ENCODE data around the gene PRR35.
A peak's percentile ranks its signal among the peaks of the same experiment; 100 is the strongest.

PRR35 gene

DNA sequence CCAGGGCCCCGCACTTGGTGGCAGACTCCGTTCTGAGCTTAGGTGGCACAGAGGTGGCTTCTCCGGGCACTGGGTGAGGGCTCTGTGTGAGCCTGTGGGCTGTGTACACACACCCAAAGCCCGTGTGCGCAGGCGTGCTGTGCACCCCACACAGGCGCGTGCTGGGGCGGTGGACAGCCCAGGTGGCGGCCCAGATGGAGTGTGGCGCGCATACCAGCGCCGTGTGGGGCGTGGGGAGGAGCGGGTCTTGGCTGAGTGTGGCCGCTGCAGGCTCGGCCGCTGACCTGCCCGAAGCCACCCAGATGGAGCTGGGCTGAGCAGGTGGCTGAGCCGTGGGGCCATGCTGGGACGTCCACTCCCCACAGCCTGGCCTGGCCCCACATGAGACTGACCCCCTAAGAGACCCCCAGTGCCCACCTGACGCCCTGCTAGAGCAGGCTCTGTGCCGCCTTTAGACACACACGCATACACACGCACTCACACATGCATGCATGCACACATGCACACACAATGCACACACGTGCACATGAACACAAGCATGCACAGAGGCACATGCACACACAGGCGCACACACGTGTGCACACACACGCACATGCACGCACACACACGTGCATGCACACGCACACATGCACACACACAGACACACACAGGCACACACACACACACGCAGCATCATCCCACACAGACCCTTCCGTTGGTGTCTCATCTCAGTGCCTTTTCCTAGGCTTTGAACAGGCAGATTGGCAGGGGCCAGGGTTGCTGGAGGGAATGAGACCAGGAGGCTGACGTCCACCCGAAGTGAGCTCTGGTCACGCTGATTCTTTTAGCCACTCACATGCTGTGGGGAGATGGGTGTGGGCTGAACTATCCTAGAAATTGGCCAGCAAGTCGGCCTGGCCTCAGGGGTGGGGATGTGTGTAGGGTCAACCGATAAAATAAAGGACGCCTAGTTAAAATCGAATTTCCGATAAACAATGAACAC lies 2.1 kb downstream of the PRR35 start:
- no peak for DNase-seq (ENCODE audit: low read depth in 2 of 3, low spot score in 2 of 3)

DNA sequence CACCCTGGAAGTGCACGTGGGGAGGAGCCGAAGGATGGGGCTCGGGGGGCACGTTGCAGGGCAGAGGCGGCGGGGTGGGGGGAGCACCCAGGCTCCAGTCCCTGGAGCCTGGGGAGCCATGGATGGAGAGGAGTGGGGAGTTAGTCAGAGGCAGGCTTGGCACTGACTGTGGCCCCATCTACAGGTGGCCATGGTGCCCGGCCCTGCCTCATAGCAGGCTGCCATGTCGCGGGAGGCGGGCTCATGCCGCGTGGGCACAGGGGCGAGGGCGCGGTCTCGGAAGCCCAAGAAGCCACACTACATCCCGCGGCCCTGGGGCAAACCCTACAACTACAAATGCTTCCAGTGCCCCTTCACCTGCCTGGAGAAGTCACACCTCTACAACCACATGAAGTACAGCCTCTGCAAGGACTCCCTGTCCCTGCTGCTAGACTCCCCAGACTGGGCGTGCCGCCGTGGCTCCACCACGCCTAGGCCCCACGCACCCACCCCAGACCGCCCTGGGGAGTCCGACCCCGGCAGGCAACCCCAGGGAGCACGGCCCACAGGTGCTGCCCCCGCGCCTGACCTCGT lies 3.0 kb downstream of the PRR35 start:
- no peak for DNase-seq (ENCODE audit: low read depth in 2 of 3, low spot score in 2 of 3)

DNA sequence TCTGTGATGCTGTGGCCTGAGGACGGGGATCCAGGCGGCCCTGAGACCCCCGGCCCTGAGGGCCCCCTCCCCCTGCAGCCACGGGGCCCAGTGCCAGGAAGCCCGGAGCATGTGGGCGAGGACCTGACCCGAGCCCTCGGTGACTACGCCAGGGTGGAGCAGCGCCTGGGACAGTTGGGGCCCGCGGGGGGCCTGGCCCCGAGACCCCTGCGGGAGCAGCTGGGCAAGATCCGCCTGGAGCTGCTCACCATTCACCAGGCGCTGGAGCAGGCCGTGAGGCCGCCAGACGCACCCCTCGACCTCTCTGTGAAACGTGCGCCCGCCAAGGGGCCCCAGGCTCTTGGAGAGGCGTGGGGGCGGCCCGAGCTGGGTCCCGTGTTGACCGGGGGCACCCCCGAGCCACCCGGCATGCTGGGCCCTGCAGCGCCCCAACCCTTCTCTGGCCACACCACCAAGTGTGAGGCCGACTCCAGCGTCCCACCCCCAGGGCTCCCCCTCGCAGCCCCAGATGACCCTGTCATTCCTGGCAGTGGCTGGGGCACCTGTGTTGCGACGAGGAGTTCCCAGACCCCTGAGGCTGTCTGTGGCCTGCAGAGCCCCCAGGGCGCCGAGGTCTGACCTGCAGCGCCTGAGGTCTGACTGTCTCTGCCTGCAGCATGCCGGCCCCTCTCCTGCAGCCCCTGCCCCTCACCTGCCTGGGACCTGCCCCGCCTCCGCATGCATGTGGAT lies 4.7 kb downstream of the PRR35 start:
- no peak for DNase-seq (ENCODE audit: low read depth in 2 of 3, low spot score in 2 of 3)

DNA sequence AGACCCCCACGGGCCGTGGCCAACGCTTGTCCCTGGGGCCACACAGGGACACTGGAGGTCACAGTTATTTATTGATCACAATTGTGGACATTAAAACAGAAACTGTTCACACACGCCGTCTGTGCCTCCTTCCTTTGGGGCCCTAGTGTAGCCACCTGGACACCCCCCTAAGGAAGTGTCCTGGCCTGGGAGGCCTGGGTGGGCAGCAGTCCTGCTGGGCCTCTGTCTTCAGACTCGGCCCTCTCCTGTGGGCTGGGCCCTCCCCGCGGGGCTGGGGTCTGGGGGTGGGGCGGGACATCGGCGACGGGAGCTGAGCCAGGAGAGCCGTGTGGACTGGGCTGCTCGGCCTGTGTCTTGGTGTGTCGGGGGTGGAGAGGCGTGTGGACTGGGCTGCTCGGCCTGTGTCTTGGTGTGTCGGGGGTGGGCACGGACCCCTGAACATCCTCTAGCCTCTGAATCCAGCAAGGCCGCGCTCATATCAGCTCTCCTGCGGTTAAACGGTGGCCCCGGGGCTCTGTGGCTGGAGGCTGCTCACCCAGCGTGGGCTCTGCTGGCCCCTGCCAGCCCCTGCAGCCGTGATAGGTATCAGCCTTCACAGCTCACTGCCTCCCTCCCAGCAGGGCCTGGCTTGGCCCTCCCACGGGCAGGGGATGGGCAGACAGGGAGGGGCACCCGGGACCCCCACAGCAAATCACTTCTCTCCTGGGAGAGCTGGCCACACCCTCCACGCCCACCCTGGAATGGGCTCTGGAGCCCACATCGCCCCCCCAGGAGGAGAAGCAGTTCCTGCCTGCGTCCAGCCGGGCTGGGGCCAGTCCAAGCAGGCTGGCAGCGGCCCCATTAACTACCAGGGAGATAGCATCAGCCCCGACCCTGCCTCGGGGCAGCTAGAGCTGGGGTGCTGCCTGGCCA lies 5.5 kb downstream of the PRR35 start:
- DNase-seq (ENCODE audit: low read depth in 2 of 3, low spot score in 2 of 3): no peak

DNA sequence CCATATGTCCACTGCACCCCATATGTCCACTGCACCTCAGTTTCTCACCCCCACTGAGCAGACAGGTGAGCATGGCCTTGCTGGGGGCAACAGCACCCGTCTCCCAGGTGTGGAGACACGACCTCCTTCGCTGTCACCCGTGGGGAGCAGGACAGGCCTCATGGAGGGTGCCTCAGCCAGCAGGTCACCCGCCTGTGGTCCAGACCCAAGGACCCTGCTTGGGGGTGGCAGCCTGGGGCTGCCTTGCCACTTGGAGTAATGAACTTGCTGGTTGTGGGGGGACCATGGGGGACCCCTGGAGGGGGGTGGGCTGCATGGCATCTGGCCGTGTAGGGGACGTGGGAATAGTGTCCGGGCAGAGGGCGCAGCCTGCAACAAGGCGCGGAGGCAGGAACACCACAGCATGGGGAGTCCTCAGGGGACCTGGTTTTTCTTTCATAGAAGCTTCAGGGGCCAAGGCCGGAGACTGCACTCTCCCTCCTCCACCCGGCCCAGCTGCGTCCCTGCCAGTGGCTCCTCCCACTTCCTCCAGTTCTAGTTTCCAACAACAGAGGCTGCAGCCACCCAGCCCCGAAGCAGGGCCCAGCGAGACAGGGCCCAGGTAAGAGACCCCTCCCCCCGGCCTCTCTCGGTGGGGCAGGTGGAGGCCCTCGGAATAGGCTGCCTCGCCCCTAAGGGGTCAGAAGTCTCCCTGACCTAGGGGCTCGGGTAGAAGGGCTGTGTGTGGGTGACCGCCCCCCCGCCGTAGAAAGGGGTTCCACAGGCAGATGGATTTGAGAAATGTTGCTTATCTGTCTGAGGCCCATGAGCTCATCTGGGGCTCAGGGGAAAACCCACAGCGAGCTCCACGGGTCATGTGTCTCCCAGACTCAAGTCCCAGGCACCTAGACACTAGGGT lies 6.5 kb downstream of the PRR35 start, which contains the start of gene NHLRC4:
TSS of gene NHLRC4 (plus strand) at position 531 of the 898 bp plus-strand sequence. CDS start 1,043 bp downstream, outside the sequence.
- no peak for DNase-seq (ENCODE audit: low read depth in 2 of 3, low spot score in 2 of 3)

DNA sequence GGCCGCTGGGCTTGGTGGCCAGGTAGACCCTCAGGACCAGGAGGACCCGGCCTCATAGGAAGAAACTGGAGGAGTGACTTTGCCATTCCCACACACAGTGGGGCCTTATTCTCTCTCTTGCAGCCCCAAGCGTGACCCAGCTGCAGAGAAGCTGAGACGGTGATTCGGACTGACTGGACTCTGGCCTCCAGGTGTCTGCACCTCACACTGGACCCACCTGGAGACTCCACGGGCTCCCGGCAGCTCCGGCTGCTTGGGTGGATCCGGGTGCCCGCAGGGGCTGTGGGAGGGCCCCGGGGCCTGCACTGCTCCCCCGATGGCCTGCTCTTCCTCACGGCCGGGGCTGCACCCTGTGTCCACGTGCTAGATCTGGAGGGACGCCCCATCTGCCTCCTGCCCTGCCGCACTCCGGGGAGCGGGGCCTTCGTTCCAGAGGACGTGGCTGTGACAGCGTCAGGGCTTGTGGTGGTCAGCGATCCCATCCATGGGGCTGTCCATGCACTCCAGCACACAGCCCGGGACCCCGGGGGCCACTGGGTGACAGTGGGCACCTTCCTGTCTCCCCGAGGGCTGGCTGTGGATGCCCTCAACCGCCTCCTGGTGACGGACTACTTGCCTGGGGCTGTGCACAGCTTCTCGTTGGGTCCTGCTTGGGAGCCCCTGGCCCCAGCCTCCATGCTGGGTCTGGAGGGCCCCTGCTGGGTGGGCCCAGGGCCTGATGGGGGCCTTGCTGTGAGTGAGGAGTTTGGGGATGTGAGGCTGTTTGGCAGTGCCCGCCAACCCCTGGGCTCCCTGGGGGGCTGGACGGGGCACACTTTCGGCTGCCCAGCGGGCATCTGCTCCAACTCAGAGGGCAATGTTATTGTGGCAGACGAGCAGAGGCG lies 7.4 kb downstream of the PRR35 start:
- no peak for DNase-seq (ENCODE audit: low read depth in 2 of 3, low spot score in 2 of 3)

DNA sequence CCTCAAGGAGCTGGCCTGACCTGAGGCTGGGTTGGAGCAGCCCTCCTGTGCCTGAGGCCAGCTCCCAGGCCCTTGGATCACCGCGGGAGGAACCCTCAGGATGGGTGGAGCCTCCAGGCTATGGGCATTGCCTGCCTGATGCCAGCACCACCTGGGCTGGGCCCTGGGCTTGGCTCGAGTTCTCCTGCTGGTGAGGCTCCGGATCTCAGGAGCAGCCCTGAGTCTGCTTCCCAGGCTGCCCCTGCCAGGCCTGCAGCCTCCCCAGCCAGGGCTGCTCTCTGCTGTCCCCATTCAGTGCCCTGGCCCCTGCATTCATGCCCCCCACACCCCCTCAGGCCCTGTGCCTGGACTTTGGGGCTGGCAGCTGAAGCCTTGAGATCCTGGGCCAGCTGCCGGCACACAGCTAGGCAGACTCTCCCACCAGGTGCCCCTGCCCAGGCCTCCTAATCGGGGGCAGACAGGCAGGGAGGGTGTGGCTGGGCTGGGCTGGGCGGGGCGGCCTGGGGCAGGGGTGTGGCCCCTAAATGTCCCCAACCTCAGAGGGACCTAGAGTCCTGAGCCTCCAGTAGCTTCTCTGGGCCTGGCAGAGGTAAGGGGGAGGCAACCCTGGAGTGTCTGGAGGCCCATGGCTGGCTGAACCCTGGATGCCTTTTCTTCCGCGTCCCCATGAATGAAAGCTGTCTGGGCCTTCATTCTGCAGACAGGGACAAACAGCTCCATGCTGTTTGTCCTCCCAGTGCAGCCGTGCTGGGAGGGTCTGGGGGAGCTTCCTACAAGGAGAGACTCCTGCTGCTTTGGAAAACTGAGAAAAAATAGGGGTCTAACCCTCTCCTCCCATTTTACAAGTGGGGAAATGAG lies 8.4 kb downstream of the PRR35 start:
- no peak for DNase-seq (ENCODE audit: low read depth in 2 of 3, low spot score in 2 of 3)

DNA sequence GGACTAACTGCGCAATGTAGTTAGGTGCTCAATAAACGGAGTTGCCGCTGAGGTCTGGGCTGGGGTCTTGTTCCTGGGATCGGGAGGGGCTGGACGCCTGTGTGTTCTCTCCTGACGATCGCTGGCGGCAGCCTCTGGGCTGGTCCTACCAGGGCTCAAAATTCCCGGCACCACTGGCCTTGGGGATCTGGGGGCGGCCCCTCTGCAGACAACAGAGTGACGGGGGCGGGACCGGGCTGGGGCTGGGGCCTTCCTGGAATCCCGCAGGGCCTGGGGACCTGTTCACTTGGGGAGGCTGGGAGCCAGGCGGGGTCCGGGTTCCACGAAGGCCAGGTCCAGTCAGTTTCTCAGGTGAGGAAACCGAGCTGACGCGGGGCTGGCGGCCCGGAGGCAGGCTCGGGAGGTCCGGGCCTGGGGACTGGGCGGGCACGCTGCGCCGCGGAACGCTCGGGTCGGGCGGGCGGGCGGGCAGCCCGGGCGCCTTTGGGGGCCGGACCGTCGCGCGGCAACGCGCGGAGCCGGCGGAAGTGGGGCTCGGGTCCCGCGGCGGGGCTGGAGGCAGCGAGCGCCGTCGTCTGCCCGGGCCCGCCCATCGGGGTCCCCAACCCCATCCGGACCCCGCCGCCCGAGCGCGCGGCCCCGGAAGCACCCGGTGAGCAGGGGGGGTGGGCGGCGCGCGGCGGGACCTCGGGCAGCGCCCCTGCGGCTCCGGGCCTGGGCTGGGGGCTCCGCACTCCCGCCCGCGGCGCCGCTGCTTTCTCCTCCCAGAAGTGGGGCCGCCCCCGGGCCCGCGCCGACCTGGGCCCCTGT lies 9.5 kb downstream of the PRR35 start, which contains the start of gene PIGQ:
TSS of gene PIGQ (plus strand) at position 524 of the 810 bp plus-strand sequence. CDS start 4,107 bp downstream, outside the sequence.
- peak; percentile 47 to 57 (median 48) for DNase-seq (ENCODE audit: low read depth in 2 of 3, low spot score in 2 of 3)

DNA sequence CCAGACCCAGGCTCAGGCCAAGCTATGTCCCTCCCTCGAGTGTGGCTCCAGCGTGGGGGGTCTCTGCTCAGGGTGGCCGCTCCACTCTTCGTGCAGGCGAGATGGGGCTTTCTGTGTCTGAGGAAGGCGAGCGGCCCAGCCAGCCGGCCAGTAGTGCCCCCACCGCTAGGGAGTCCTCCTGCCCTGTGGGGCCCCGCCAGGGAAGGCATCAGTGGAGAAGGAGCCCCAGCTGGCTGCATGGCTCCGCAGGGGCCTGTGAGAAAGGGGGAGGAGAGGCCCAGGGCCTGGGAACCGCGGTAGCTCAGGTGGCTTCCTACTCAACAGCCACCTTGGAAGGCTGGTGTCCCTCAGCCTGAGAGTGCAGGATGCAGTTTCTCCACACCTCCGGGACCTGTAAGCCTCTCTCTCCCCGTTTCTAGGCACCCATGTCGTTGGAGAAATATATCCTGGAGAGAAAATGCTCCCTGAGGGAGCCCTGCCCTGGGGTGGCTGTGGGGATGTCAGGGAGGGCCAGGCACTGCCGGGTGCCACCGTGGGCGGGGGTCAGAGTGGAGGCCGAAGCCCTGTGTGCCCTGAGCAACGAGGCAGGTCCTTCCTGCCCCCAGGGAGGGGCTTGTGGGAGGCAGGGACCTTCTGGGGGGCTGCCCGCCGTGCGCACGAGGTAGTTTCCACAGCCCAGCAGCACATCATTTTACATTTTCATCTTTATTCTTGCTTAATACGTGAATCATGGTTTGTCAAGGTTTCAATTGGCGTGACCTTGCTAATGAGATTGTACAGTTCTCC lies 12.9 kb downstream of the PRR35 start:
- no peak for DNase-seq (ENCODE audit: low read depth in 2 of 3, low spot score in 2 of 3)

DNA sequence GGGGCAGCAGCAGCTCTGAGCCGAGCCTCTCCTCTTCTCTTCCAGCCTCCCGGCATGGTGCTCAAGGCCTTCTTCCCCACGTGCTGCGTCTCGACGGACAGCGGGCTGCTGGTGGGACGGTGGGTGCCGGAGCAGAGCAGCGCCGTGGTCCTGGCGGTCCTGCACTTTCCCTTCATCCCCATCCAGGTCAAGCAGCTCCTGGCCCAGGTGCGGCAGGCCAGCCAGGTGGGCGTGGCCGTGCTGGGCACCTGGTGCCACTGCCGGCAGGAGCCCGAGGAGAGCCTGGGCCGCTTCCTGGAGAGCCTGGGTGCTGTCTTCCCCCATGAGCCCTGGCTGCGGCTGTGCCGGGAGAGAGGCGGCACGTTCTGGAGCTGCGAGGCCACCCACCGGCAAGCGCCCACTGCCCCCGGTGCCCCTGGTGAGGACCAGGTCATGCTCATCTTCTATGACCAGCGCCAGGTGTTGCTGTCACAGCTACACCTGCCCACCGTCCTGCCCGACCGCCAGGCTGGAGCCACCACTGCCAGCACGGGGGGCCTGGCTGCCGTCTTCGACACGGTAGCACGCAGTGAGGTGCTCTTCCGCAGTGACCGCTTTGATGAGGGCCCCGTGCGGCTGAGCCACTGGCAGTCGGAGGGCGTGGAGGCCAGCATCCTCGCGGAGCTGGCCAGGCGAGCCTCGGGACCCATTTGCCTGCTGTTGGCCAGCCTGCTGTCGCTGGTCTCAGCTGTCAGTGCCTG lies 14.0 kb downstream of the PRR35 start:
- DNase-seq (ENCODE audit: low read depth in 2 of 3, low spot score in 2 of 3): no peak

DNA sequence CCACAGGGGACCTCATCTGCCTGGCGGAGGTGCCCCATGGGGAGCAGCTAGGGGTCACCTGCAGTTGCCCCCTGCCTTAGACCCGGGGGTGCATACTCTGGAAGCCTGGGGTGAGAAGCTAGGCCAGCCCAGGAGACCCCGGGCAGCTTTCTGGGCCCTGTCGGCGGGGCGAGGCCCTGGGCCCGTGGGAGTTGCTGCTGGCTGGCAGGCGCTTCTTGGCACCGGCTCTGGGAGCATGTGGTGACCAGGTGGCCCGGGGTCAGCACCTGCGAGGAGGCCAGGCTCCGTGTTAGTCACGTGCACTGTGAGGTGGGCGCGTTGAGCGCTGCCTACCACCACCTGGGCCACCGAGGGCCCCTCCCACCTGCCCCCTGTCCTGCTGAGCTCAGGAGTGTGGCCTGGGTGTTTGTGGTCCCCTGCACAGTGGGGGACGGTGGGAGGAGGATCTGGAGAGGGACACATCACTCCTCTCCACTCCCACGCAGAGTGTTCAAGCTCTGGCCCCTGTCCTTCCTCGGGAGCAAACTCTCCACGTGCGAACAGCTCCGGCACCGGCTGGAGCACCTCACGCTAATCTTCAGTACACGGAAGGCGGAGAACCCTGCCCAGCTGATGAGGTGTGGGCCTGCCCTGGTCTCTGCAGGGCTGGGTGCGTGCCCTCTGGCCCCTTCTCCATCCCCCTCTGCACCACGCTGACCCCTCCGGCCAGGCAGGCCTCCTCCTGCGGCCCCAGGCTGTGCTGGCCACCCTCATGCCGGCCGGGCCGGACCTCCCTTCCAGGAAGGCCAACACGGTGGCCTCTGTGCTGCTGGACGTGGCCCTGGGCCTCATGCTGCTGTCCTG lies 15.4 kb downstream of the PRR35 start:
- no peak for DNase-seq (ENCODE audit: low read depth in 2 of 3, low spot score in 2 of 3)

DNA sequence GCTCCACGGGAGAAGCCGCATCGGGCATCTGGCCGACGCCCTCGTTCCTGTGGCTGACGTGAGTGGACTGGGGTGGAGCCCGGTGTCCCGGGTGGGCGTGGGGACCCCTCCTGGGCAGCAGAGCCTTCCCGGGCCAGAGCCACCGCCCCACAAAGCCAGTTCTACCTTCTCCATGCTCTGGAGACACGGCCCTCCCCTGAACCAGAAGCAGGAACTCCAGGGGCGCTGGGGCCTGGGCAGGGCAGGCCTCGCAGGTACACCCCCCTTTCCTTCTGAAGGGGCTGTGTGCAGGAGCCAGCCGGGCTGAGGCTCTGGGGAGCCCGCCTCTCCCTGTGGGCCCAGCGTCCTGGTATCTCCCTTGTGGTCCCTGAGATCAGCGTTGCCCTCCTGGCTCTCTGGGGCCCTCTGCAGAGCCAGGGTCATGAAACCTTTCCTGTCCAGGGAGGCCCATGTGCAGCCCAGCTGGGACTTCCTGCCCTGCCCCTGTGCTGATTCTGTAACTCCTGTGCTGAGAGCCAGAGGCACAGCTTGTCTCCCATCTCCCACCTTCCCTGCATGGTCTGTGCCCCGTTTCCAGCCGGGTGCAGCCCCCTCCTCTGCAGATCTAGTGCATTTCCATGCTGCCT lies 16.1 kb downstream of the PRR35 start:
- DNase-seq (ENCODE audit: low read depth in 2 of 3, low spot score in 2 of 3): no peak

DNA sequence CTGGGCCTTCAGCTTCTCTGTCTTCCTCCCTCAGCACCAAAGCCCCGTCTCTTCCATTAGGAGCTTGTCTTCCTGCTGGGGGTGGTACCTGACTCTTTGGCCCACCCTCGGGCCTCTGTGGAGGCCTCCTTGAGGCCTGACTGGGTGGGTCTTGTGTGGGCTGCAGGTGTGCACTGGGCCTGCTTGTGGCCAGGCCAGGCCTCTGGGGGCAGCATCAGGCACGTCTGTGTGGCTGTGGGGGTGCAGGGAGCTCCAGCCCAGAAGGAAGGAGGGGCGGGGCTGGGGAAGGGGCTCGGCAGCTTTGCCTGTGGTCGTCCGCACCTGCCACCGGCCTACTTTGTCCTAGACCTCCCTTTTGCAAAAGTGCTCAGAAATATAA lies 16.6 kb downstream of the PRR35 start:
- DNase-seq (ENCODE audit: low read depth in 2 of 3, low spot score in 2 of 3): no peak

DNA sequence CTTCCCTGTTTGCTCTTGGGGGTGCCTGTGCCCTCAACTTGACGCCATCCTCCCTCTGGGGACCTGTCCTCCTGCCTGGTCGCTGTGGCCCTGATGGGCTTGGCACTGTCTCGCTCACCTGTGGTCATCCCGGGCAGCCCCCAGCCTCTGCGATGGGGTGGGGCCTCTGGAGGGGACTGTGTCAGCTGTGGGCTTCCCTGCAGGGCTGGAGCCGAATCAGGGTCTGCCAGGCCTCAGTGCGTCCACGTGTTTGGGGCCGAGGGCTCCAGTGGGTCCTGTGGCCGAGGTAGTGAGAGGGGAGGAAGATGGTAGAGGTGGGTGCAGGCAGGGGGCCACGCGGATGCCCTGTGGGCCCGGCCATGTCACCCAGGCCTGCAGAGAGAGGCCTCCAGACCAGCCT lies 17.6 kb downstream of the PRR35 start:
- DNase-seq (ENCODE audit: low read depth in 2 of 3, low spot score in 2 of 3): no peak

Measured in activated CD8-positive, alpha-beta memory T cell treated with anti-CD3 and anti-CD28 coated beads for 48 hours (primary cell).